EL (cell line): ENCODE results near the gene PPP1R1A.

Experiments
- DNase-seq: peaks from one replicate; pipeline ENCODE4 v3.0.0-alpha.2; 2016

PPP1R1A gene, protein sequence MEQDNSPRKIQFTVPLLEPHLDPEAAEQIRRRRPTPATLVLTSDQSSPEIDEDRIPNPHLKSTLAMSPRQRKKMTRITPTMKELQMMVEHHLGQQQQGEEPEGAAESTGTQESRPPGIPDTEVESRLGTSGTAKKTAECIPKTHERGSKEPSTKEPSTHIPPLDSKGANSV

DNA sequence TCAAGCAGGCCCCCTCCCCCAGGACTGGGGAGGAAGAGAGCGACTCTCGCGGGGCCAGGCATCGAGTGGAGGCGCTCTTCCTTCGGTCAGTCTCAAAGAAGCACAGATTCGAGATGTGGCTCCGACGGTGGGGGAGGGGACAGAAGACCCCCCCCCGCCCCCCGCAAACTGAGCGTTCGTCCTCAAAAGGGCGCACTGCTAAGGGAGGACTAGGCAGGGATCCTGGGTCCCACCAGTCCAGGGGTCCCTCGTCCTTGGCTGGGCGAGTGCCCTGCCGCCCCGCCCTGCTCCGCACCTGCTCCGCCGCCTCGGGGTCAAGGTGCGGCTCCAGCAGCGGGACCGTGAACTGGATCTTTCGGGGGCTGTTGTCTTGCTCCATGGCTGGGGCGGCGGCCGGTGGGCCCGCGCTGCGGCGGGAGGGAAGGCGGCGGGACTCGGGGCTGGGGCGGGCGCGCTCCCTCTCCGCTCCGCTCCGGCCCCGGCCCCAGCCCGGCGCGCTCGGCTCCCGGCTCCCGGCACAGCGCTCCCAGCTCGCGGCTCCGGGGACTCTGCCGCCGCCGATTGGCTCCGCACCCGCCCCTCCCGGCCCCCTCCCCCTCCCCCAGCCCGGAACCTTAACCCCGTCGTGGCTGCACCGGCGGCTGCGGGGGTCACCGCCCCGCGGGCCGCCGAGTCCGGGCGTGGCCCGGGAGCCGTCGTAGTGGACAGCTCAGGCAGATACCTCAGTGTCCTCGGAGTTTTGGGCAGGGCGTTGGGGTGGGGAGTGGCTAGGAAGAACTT lies at the start of gene PPP1R1A:
Gene PPP1R1A (minus strand): TSS at position 550 of the 780 bp plus-strand sequence. CDS start 171 bp downstream, at position 379.
- DNase-seq = no peak

DNA sequence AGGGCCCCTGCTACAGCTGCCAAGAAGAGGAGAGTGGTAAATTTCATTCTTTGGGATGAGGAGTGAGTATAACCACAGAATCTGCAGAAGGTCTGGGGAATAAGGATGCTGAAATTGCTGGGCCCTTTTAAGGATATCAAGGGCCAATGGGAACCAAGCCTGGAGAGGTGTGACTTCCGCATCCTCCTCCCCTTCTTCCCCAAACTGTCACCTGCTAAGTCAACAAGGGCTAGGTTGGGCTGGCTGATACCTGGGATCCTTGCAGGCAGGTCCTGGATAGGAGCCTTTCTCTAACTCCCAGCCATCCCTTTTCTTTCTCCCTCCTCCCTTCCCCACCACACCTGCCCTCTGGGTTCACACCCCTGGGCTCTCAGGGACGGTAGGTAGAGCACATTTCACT lies 46.3 kb upstream of the PPP1R1A start, which contains the start of gene LACRT:
Gene LACRT (minus strand): TSS at position 101 of the 400 bp plus-strand sequence. CDS start 54 bp downstream, at position 47.
- DNase-seq = no peak

DNA sequence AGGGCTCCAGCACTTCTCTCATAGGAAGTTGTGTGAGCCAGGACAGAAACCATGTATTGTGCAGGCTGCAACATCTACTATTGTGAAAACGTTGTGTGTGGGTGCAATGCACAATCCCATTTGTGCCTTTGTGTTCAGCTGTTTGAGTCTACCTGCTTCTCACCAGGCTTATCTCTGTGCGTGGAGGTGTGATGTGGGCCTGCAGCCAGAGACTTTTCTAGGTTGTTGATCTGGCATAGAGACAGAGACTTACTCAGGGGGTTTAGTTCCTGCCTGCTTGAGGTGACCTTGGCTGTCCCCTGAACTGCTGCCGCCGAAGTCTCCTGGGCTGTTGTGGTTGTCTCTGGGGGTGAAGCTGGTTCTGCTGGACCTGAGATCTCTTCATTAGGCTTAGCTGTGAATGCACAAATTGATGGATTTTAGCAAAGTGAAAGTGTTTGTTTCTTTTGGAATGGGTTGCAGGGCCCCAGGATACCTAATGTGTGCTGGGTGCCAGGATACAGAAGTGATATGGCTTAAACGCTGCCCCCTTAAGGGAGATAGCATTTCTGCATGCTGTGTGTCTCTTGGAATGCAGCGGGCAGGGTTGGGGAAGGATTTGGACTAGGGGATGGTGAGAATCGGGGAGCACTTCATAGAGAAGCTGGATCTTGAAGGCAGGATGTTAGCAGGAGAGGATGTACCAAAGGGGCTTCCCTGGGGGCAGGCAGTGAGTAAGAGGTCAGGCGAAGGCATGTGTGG lies 43.7 kb upstream of the PPP1R1A start:
- DNase-seq = no peak

GRCh38 chr12:54631551-54631950 lies 43.1 kb upstream of the PPP1R1A start:
- no peak for DNase-seq

- no peak for DNase-seq
Measured at GRCh38 chr12:54629925-54630324, 41.5 kb upstream of the PPP1R1A start.

GRCh38 chr12:54628186-54628846 lies 39.9 kb upstream of the PPP1R1A start:
- DNase-seq = no peak

- no peak for DNase-seq
Measured at GRCh38 chr12:54627304-54627703, 38.8 kb upstream of the PPP1R1A start.

GRCh38 chr12:54625598-54625997 lies 37.1 kb upstream of the PPP1R1A start:
- no peak for DNase-seq

DNA sequence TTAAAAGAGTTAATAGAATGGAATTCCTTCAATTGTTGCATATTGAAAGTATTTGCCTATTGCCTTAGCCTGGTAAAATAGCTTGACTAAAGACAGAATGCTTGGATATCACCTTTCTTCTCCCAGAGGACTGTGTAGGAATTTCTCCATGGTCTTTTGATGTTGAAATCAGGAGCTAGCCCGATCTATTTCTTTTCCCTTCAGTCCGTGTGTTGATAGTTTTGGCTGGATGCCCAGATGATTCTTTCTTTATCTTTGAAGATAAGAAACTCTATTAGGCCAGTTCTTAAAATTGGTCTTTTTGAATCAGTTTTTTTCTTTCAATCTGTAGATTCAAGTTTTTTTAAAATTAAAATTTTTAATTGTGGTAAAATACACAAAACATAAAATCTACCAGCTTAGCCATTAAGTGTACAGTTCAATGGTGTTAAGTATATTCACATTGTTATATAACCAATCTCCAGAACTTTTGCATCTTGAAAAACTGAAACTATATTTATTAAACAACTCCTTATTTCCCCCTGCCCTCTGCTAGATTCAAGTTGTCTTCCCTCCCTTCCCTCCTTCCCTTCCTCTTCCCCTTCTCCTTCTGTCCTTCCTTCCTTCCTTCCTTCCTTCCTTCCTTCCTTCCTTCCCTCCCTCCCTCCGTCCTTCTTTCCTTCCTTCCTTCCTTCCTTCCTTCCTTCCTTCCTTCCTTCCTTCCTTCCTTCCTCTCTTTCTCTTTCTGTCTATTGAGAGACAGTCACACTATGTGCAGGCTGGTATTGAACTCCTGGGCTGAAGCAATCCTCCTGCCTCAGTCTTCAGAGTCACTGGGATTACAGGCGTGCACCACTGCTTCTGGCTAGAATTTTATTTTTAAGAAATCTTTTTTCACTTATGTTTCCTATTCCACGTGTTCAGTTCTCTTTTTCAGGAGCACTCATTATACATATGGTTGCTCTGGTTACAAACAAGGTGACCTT lies 36.1 kb upstream of the PPP1R1A start:
- no peak for DNase-seq

- no peak for DNase-seq
Measured at GRCh38 chr12:54622463-54623183, 34.2 kb upstream of the PPP1R1A start.

GRCh38 chr12:54616933-54617680 lies 28.6 kb upstream of the PPP1R1A start:
- DNase-seq = no peak

DNA sequence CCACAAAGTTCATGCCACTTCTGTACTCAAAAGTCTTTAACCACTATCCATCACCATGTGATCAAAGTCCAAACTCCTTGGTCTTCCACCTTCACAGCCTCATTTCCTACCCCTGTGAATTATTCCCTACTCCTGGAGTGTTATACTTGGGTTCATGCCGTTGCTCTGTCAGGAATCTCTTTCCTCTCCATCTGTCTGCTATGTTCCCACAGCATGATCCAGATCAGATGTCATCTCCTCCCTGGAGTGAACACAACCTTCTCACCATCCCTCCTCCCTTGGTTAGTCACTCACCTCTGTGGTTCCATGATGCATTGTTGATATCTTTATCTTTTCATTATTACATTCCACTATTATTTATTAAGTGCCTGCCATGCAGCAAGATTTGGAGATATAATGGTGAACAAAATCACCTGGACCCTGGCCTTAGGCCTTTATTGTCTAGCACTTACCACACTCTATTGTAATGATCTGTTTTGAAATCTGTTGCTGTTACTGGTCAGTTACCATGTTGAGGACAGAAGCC lies 23.8 kb upstream of the PPP1R1A start:
- DNase-seq = no peak

DNA sequence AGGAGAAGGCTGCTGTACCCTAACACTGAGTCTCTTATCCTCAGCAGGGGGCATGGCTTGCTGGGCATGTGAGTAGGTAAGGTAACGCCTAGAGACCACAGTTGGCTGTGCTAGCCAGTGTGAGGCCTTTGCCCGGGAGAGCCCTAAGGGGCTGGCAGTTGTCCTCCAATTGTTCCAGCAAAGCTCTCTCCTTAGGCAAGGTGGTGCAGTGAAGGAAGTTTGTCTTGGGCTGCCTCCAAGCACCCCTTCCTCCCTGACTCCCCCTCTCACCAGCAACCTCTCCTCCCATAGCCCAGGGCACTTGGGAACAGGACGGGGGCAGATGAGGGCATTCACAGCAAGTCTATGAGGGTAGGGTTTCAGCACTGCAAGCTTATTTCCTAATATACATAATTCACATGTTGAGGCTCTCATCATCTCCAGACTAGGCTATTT lies 23.3 kb upstream of the PPP1R1A start:
- no peak for DNase-seq

GRCh38 chr12:54608769-54609168 lies 20.3 kb upstream of the PPP1R1A start:
- DNase-seq = no peak

DNA sequence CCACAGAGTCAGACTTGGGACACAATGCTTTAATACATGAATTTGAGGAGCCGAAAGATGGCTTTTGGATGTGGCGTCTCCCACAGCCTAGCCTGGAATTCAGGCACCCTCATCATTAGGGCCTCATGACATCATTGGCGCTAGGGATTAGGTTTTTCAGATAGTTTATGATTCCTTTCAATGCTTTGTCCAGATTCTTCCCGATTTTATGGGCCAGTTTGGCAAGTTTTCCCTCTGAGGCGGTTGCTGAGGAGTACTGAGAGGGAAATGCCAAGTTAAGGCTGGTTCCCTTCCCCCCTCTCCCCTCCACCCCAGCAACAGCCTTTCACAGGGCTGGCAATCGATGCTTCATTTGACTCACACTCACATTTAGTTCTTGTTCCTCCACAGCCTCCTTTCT lies 19.7 kb upstream of the PPP1R1A start:
- DNase-seq = no peak

- no peak for DNase-seq
Measured at GRCh38 chr12:54606556-54606955, 18.1 kb upstream of the PPP1R1A start.

DNA sequence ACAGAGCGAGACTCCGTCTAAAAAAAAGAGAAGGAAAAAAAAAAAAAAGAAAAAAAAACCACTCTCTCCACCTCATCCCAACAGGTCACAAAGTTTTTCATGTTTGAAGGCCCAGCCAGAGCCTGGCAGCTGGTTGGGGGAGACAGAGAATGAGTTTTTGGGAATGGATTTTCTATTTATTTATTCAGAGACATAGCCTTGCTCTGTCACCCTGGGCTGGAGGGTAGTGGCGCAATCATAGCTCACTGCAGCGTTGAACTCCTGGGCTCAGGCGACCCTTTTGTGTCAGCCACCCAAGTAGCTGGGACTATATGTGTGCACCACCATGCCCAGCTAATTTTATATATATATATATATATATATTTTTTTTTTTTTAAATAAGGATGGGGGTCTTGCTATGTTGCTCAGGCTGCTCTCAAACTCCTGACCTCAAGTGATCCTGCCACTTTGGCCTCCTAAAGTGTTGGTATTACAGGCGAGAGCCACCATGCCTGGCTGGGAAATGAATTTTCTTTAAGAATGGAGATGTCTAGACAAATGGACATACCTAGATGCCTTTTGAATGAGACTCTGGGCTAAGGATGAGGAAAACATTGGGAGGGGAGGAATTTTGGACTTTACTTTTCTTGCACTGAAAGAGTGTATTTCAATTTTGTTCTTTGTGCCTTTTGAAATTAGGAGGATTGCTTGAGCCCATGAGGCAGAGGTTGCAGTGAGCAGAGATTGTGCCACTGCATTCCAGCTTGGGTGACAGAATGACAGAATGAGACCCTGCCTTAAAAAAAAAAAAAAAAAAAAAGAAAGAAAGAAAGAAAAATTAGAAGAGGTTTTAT lies 16.9 kb upstream of the PPP1R1A start:
- no peak for DNase-seq

DNA sequence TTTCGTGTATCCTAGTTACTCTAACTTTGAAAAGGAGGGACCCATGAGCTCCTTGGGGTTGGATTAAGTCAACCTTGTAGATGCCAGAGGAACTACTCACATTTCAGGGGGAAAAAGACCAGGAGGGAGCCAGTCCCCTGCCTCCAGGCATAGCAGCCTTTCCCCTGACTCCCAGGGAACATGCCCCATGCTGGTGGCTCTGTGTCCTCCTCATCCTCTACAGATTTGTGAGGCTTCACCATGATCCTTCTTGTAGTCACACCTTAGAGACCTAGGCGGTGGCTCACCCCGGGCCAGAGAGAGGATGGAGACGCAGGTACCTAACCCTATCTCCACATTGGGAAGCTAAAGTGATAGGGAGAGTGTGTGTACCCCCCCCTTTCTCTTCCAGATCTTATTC lies 16.0 kb upstream of the PPP1R1A start:
- no peak for DNase-seq

GRCh38 chr12:54603872-54604271 lies 15.4 kb upstream of the PPP1R1A start:
- DNase-seq = no peak
